ENCODE results near the gene ALOX12. TPM values are rescaled to one million over a fixed set of nuclear protein-coding genes. Genes with fewer than 3 reads are reported as not detected.

Gene ALOX12
- total RNA-seq, 1 donor: not detected

GRCh38 chr17:6994118-6994598, 1.7 kb upstream of the ALOX12 start:
- DNase-seq (ENCODE audit: low read depth): no peak
- H3K4me3 ChIP-seq (ENCODE audit: low read depth, low read length): no peak overlapping the region

GRCh38 chr17:6994666-6995256, 1.1 kb upstream of the ALOX12 start:
- TF ChIP-seq CTCF (IDR thresholded peaks at IDR 0.05; ENCODE audit: insufficient read depth, low read depth, low read length): no peak
- no peak for DNase-seq (ENCODE audit: low read depth)
- H3K4me3 ChIP-seq (ENCODE audit: low read depth, low read length): no peak overlapping the region

More at GRCh38 chr17:6994118-6994598, 1.7 kb upstream of the ALOX12 start:
- TF ChIP-seq CTCF (IDR thresholded peaks at IDR 0.05; ENCODE audit: insufficient read depth, low read depth, low read length): no peak

GRCh38 chr17:6996256-6997011, 585 bp downstream of the ALOX12 start:
- no peak for TF ChIP-seq CTCF (IDR thresholded peaks at IDR 0.05; ENCODE audit: insufficient read depth, low read depth, low read length)
- DNase-seq (ENCODE audit: low read depth): no peak
- H3K4me3 ChIP-seq (ENCODE audit: low read depth, low read length): no peak overlapping the region

- no peak for TF ChIP-seq CTCF (IDR thresholded peaks at IDR 0.05; ENCODE audit: insufficient read depth, low read depth, low read length)
- H3K4me3 ChIP-seq (ENCODE audit: low read depth, low read length): no peak overlapping the region
- no peak for DNase-seq (ENCODE audit: low read depth)
Observed at GRCh38 chr17:6997171-6997570, 1.3 kb downstream of the ALOX12 start.

- no peak for DNase-seq (ENCODE audit: low read depth)
- no peak for TF ChIP-seq CTCF (IDR thresholded peaks at IDR 0.05; ENCODE audit: insufficient read depth, low read depth, low read length)
- no peak overlapping the region for H3K4me3 ChIP-seq (ENCODE audit: low read depth, low read length)
Observed at GRCh38 chr17:6998855-6999508, 3.1 kb downstream of the ALOX12 start.

GRCh38 chr17:7001318-7001961, 5.6 kb downstream of the ALOX12 start:
- DNase-seq (ENCODE audit: low read depth): no peak
- TF ChIP-seq CTCF (IDR thresholded peaks at IDR 0.05; ENCODE audit: insufficient read depth, low read depth, low read length): peak; percentile 59
- H3K4me3 ChIP-seq (ENCODE audit: low read depth, low read length): no peak overlapping the region

Measured in fibroblast of villous mesenchyme (primary cell).